ENCODE results near the gene RTTN. TPM values are rescaled to one million over a fixed set of nuclear protein-coding genes. Genes with fewer than 3 reads are reported as not detected.

The RTTN gene
- total and polyA plus RNA-seq, 2 of the 13 experiments (the other 11 are each of a cell fraction or from before 2014, with no cell fraction given): 5.4 to 18.7 TPM

GRCh38 chr18:70205421-70206397, at the start of gene RTTN (continued):
- peak; percentile 63; the same call in 1 of the 2 replicates for TF ChIP-seq ZNF280D (CRISPR knock-in tag; IDR thresholded peaks at IDR 0.05)
- 0 out of 2 replicates have a peak, but pooled peaks have one; percentile 7 for TF ChIP-seq RFX5 (IDR thresholded peaks at IDR 0.05; ENCODE audit: low read depth, low read length)
- TF ChIP-seq, protein P1, sequence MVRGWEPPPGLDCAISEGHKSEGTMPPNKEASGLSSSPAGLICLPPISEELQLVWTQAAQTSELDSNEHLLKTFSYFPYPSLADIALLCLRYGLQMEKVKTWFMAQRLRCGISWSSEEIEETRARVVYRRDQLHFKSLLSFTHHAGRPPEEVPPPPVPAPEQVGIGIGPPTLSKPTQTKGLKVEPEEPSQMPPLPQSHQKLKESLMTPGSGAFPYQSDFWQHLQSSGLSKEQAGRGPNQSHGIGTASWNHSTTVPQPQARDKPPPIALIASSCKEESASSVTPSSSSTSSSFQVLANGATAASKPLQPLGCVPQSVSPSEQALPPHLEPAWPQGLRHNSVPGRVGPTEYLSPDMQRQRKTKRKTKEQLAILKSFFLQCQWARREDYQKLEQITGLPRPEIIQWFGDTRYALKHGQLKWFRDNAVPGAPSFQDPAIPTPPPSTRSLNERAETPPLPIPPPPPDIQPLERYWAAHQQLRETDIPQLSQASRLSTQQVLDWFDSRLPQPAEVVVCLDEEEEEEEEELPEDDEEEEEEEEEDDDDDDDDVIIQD (CRISPR knock-in tag; IDR thresholded peaks at IDR 0.05; ENCODE audit: low read depth): no peak
- no peak for TF ChIP-seq CAMTA2 (CRISPR knock-in tag; IDR thresholded peaks at IDR 0.05; ENCODE audit: borderline replicate concordance)
- TF ChIP-seq ZNF552 (CRISPR knock-in tag; IDR thresholded peaks at IDR 0.05; ENCODE audit: borderline replicate concordance): 0 out of 2 replicates have a peak, but pooled peaks have one; percentile 51
- peak; percentile 63 for TF ChIP-seq MED8 (CRISPR knock-in tag; IDR thresholded peaks at IDR 0.05; ENCODE audit: insufficient replicate concordance)
- peak; percentile 69; the same call in 1 of the 2 replicates for TF ChIP-seq SRF (IDR thresholded peaks at IDR 0.05; ENCODE audit: low read depth, low read length)
- TF ChIP-seq ZNF572 (CRISPR knock-in tag; IDR thresholded peaks at IDR 0.05): no peak
- peak; percentile 34; the same call in 1 of the 2 replicates for TF ChIP-seq NR2F2 (IDR thresholded peaks at IDR 0.05; ENCODE audit: borderline replicate concordance, low read depth)
- TF ChIP-seq, protein P2, sequence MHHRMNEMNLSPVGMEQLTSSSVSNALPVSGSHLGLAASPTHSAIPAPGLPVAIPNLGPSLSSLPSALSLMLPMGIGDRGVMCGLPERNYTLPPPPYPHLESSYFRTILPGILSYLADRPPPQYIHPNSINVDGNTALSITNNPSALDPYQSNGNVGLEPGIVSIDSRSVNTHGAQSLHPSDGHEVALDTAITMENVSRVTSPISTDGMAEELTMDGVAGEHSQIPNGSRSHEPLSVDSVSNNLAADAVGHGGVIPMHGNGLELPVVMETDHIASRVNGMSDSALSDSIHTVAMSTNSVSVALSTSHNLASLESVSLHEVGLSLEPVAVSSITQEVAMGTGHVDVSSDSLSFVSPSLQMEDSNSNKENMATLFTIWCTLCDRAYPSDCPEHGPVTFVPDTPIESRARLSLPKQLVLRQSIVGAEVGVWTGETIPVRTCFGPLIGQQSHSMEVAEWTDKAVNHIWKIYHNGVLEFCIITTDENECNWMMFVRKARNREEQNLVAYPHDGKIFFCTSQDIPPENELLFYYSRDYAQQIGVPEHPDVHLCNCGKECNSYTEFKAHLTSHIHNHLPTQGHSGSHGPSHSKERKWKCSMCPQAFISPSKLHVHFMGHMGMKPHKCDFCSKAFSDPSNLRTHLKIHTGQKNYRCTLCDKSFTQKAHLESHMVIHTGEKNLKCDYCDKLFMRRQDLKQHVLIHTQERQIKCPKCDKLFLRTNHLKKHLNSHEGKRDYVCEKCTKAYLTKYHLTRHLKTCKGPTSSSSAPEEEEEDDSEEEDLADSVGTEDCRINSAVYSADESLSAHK (CRISPR knock-in tag; IDR thresholded peaks at IDR 0.05; ENCODE audit: borderline replicate concordance): 0 out of 2 replicates have a peak, but pooled peaks have one; percentile 50
- TF ChIP-seq ZNF350 (CRISPR knock-in tag; IDR thresholded peaks at IDR 0.05; ENCODE audit: borderline replicate concordance, low read depth): peak; percentile 93
- TF ChIP-seq ZNF747 (CRISPR knock-in tag; IDR thresholded peaks at IDR 0.05; ENCODE audit: borderline replicate concordance): peak; percentile 66
- TF ChIP-seq RNF2 (conservative IDR thresholded peaks at IDR 0.05; ENCODE audit: low read depth): peak; percentile 78
- TF ChIP-seq PAWR (CRISPR knock-in tag; IDR thresholded peaks at IDR 0.05; ENCODE audit: borderline replicate concordance): no peak
- no peak for TF ChIP-seq DMTF1 (CRISPR knock-in tag; IDR thresholded peaks at IDR 0.05)
- no peak for TF ChIP-seq HMG20A (CRISPR knock-in tag; IDR thresholded peaks at IDR 0.05; ENCODE audit: borderline replicate concordance)
- no peak for TF ChIP-seq PREB (CRISPR knock-in tag; IDR thresholded peaks at IDR 0.05)
